A673 (cell line): ENCODE results near the gene HMX1. TPM values are rescaled to one million over a fixed set of nuclear protein-coding genes. Genes with fewer than 3 reads are reported as not detected.

Experiments
- BruUV-seq: library from RNA; stranded (reverse); fragments of 400-500 nt; replicated peaks from 2 replicates; lab custom pipeline; 2021; lab: Mats Ljungman, UMichigan
- CTCF ChIA-PET: fragments of 300-600 bp; sonication (Branson Sonifier 250); formaldehyde crosslinking; loops from one replicate; lab custom pipeline; 2022; ENCODE audit warnings: antibody characterized with exemption; lab: Charles Lee
- POLR2A ChIA-PET: fragments of 300-600 bp; sonication (Branson Sonifier 250); formaldehyde crosslinking; loops from one replicate; lab custom pipeline; 2022; ENCODE audit warnings: antibody characterized with exemption; ENCODE audit not compliant: low non-redundant PET; lab: Charles Lee
- DNase-seq: peaks from one replicate; pipeline ENCODE4 v3.0.0-alpha.2; 2015; ENCODE audit warnings: low spot score
- H3K27ac ChIP-seq: fragments of 200-600 bp; sonication (generic); 2 replicates; pipeline ENCODE4 v1.5.1; 2016; ENCODE audit warnings: mixed run types, low read depth, mild to moderate bottlenecking, mixed read lengths, antibody characterized with exemption, low read length; ENCODE audit not compliant: poor library complexity, severe bottlenecking
- H3K27me3 ChIP-seq: fragments of 200-600 bp; sonication (generic); replicated peaks from 2 replicates; pipeline ENCODE4 v1.6.1; 2017; ENCODE audit warnings: mixed run types, low read depth, mild to moderate bottlenecking, mixed read lengths, antibody characterized with exemption, low read length; ENCODE audit not compliant: insufficient read depth, poor library complexity
- H3K36me3 ChIP-seq: fragments of 200-600 bp; sonication (generic); 2 replicates; pipeline ENCODE4 v1.6.1; 2016; ENCODE audit warnings: mixed run types, mild to moderate bottlenecking, mixed read lengths, antibody characterized with exemption, low read length; ENCODE audit not compliant: insufficient read depth, poor library complexity, severe bottlenecking
- H3K4me1 ChIP-seq: fragments of 200-600 bp; sonication (generic); 2 replicates; pipeline ENCODE4 v1.6.1; 2017; ENCODE audit warnings: mixed run types, mild to moderate bottlenecking, mixed read lengths, antibody characterized with exemption, low read length; ENCODE audit not compliant: insufficient read depth, poor library complexity, severe bottlenecking
- H3K4me3 ChIP-seq: fragments of 200-600 bp; sonication (generic); 2 replicates; pipeline ENCODE4 v1.5.1; 2016; ENCODE audit warnings: low read depth, mixed run types, mild to moderate bottlenecking, mixed read lengths, low read length; ENCODE audit not compliant: poor library complexity, severe bottlenecking
- H3K9me3 ChIP-seq: fragments of 200-600 bp; sonication (generic); 2 replicates; pipeline ENCODE4 v1.6.1; 2016; ENCODE audit warnings: mixed run types, low read depth, mild to moderate bottlenecking, mixed read lengths, antibody characterized with exemption, low read length; ENCODE audit not compliant: poor library complexity, severe bottlenecking
- CTCF ChIP-seq: fragments of 300-800, 200-600 bp; sonication (generic); conservative IDR thresholded peaks from 2 replicates; pipeline ENCODE4 v1.5.1; 2017; ENCODE audit warnings: low read depth, mild to moderate bottlenecking, antibody characterized with exemption, low read length, moderate library complexity, mixed read lengths
- EZH2 ChIP-seq: fragments of 200-600 bp; sonication (generic); IDR thresholded peaks from 2 replicates; pipeline ENCODE4 v1.6.1; 2017; ENCODE audit warnings: borderline replicate concordance, low read depth, mild to moderate bottlenecking, mixed read lengths, antibody characterized with exemption, low read length; ENCODE audit not compliant: poor library complexity, severe bottlenecking
- intact Hi-C: fragments of 100-400 bp; cut with micrococcal nuclease; formaldehyde crosslinking; loops from one replicate; pipeline ENCODE4 v1.10.0; 2022; ENCODE audit not compliant: unreplicated experiment
- total RNA-seq: library from RNA; stranded (reverse); gene quantifications from 2 replicates; pipeline ENCODE4 v1.2.3, GENCODE V29; 2021

The HMX1 gene
- total RNA-seq, 1 experiment from 2014 or later: 0.26 TPM

GRCh38 chr4:8847331-8847730, 24.3 kb downstream of the HMX1 start:
- BruUV-seq: no TSS peak
- no peak for DNase-seq
- Histone ChIP-seq H3K4me1 (no peaks in the 10 kb centered on the region), H3K9me3 (peaks cover 4% of the 10 kb centered on the region), H3K4me3 (no peak overlapping the region), H3K27ac (no peak overlapping the region), H3K36me3 (no peaks in the 10 kb centered on the region), H3K27me3 (peaks cover 7% of the 10 kb centered on the region)
- TF ChIP-seq CTCF: no peak
- no peak for TF ChIP-seq EZH2
- intact Hi-C loops: no loop called here
- ChIA-PET POLR2A (no interaction called here), CTCF (no interaction called here)

GRCh38 chr4:8846826-8847225, 24.8 kb downstream of the HMX1 start:
- Histone ChIP-seq H3K9me3 (peaks cover 4% of the 10 kb centered on the region), H3K4me3 (no peak overlapping the region), H3K36me3 (no peaks in the 10 kb centered on the region), H3K27ac (no peak overlapping the region), H3K4me1 (no peaks in the 10 kb centered on the region), H3K27me3 (peaks cover 7% of the 10 kb centered on the region)
- ChIA-PET POLR2A (no interaction called here), CTCF (no interaction called here)
- no TSS peak for BruUV-seq
- intact Hi-C loops: no loop called here
- no peak for DNase-seq
- TF ChIP-seq EZH2: no peak
- no peak for TF ChIP-seq CTCF

GRCh38 chr4:8846046-8846720, 25.5 kb downstream of the HMX1 start:
- ChIA-PET CTCF (no interaction called here), POLR2A (no interaction called here)
- Histone ChIP-seq H3K9me3 (peaks cover 4% of the 10 kb centered on the region), H3K27me3 (peaks cover 7% of the 10 kb centered on the region), H3K4me1 (no peaks in the 10 kb centered on the region), H3K36me3 (no peaks in the 10 kb centered on the region), H3K4me3 (no peak overlapping the region), H3K27ac (no peak overlapping the region)
- no peak for DNase-seq
- no peak for TF ChIP-seq EZH2
- TF ChIP-seq CTCF: no peak
- intact Hi-C loops: no loop called here
- BruUV-seq: no TSS peak
